Stimulated activated CD4-positive, alpha-beta T cell treated with anti-CD3 and anti-CD28 coated beads, Interleukin-1b, Interleukin-23, amount 100 ng/mL, for 48 hours (primary cell): ENCODE results near the gene SLC22A16.
"Not testable (repeated sequence)": the region's sequence is repeated elsewhere in the genome, so short reads cannot be mapped to it uniquely, and the experiment has no call there.

ENCODE experiments used
- DNase-seq: peaks from one replicate; pipeline ENCODE4 v3.0.0-alpha.2; 2020

Gene SLC22A16, protein sequence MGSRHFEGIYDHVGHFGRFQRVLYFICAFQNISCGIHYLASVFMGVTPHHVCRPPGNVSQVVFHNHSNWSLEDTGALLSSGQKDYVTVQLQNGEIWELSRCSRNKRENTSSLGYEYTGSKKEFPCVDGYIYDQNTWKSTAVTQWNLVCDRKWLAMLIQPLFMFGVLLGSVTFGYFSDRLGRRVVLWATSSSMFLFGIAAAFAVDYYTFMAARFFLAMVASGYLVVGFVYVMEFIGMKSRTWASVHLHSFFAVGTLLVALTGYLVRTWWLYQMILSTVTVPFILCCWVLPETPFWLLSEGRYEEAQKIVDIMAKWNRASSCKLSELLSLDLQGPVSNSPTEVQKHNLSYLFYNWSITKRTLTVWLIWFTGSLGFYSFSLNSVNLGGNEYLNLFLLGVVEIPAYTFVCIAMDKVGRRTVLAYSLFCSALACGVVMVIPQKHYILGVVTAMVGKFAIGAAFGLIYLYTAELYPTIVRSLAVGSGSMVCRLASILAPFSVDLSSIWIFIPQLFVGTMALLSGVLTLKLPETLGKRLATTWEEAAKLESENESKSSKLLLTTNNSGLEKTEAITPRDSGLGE

DNA sequence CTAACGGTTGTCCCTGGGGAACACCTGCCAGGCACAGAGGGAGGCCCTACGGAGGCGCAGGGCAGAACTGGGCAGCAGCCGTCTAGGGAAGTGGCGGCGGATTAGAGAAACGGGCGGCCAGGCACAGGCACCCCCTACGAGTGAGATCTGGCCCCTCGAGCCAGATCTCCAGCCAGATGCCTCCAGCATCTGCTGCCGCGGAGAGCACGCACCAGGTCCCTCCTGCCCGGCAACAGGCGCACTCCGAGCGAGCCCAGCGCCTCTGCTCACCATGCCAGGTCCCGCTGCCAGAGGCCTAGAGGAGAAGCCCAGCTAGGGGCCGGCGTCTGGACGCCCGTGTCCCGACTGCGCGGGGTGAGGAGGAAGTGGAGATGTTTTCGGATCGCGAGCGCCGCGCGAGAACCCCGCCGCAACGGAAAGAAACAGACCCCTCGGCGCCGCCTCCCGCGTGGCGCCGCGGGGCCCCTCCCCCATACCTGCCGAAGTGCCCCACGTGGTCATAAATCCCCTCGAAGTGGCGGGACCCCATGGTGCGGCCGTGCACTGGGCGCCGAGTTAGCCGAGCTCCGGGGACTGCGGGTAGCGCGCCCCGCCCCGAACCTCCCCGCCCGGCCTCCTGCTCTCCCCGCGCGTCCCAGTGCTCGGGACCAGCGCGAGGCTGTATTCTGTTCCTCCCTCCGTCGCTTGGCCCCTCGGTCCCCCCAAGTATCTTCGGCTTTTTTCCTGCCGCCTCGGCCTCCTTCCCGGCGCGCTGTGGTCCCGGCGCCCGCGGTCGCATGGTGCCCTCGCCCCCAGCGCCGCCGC, at the start of gene SLC22A16:
TSS of gene SLC22A16 (minus strand) at position 568 of the 804 bp plus-strand sequence. CDS start at position 529, 39 bp downstream.
- no peak for DNase-seq

DNA sequence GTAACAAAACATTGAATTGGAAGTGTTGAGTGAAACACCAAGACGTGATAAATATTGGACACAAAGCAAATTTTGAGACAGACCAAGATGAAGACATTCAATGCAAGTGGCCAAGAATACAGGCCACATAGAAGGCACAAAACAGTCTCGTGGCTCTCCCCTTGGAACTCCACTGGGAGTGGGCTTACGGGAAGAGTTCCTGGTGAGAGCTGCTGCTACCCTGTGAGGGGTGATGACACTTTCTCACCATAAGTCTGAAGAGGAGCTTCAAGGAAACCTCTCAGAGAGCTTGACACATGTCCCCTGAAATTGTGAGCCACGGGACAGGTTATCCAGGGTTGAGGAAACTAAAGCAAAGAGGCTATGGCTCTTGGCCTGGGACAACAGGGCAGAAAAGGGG, 48.6 kb upstream of the SLC22A16 start:
- DNase-seq: no peak

GRCh38 chr6:110524305-110524704, 47.9 kb upstream of the SLC22A16 start:
- DNase-seq: no peak

DNA sequence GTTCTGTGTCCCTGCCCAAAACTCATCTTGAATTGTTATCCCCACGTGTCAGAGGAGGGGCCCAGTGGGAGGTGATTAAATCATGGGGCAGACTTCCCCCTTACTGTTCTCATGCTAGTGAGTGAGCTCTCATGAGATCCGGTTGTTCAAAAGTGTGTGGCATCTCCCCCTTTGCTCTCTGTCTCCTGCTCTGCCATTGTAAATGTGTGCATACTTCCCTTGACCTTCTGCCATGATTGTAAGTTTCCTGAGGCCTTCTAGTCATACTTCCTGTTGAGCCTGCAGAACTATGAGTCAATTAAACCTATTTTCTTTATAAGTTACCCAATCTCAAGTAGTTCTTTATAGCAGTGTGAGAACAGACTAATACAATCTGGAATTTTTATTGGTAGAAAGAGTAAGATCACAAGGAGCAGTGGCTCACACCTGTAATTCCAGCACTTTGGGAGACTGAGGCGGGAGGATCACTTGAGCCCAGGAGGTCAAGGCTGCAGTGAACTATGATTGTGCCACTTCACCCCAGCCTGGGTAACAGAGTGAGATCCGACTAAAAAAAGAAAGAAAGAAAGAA, 47.1 kb upstream of the SLC22A16 start:
- DNase-seq: no peak

DNA sequence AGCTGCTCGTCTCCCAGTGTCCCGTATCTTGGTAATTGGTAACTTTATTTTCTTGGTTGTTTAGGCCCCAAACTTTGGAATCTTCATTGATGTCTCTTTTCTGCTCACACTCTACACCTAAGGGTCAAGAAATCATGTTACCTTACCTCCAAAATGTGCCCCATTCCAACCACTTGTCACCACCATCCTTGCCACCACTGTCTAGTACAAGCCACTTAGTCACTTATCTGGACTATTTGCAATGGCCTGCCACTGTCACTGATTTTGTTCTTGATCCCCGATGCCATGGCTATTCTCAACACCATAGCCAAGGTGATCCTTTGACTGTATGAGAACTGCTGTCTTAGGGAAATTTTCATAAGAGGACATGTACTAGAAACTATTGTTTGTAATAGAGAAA, 46.0 kb upstream of the SLC22A16 start:
- no peak for DNase-seq

GRCh38 chr6:110520992-110521543, 44.7 kb upstream of the SLC22A16 start:
- no peak for DNase-seq

DNA sequence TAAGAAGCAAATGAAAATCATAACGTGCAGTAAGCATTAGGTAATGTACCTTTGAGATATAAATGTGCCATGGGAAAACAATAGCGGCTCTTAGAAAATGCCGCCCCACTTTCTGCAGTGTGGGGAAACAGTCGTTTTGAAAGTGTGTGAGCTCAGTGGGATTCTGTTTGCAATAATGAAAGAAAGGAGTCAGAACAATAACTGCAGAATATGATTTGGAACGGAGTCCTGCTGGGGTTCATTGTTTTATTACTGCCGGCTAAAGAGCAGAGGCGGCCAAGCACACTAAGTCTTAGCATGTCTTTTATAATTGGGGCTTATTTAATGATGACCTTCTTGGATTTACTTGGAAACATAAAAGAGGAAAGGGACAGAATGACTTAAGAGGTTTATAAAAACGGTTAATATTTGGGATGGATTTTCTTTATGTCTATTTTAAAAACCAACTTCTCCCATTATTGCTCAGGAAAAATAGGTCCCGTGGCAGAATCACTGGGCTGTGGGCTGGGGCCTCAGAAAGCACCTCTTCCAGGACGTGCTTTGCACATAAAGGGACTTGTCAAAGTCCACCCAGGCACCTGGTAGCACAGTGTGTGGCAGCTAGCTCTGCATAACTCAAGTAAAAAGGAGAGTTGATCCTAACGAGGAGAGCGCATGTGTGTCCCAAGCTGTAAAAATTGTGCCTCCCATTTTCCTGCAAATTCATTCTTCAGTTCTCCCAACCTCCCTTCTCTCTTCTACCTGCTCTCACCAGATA, 44.0 kb upstream of the SLC22A16 start:
- DNase-seq: no peak

GRCh38 chr6:110517601-110518281, 41.3 kb upstream of the SLC22A16 start:
- no peak for DNase-seq

- no peak for DNase-seq
Observed at GRCh38 chr6:110517034-110517433, 40.6 kb upstream of the SLC22A16 start.

DNA sequence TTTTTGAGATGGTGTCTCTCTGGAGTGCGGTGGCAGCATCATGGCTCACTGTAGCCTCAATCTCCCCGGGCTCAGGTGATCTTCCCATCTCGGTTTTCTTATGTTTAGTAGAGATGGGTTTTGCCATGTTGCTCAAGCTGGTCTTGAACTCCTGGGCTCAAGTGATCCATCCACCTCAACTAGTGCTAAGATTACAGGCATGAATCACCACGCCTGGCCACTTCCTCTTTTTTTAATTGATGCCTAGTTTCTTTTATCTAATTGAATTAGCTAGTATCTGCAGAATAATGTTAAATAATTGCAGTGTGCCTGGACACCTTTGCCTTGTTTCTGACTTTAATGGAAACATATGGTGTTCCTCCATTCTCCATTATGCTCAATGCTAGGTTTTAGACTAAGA, 38.4 kb upstream of the SLC22A16 start:
- no peak for DNase-seq

DNA sequence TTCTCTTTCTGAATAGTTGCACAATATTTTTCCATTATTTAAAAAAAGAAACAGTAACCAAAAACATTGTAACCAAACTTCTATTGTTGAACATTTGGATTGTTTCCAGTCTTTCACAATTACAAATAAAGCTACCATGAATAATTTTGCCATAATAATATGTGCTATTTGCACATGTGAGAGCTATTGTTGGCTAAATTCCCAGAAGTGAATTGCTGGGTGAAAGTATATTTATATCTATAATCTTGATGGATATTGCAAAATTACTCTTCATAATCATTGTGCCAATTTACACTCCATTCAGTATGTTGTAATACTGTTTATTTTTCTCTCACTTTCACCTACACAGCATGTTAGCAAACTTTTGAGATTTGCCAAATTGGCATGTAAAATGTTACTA, 36.6 kb upstream of the SLC22A16 start:
- DNase-seq: no peak

DNA sequence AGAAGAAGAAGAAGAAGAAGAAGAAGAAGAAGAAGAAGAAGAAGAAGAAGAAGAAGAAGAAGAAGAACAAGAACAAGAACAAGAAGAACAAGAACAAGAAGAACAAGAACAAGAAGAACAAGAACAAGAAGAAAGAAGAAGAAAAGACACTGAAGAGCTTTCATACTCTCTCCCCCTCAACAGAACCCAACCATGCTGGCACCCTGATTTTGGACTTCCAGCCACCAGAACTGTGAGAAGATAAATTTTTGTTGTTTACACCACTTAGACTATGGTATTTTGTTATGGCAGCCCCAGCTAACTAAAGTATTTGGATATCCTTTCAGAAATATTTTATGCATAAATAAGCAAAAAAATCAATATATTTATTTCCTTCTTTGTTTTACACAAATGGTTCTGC, 36.1 kb upstream of the SLC22A16 start:
- DNase-seq: not testable (repeated sequence)

- DNase-seq: no peak
Observed at GRCh38 chr6:110511401-110511800, 35.0 kb upstream of the SLC22A16 start.

DNA sequence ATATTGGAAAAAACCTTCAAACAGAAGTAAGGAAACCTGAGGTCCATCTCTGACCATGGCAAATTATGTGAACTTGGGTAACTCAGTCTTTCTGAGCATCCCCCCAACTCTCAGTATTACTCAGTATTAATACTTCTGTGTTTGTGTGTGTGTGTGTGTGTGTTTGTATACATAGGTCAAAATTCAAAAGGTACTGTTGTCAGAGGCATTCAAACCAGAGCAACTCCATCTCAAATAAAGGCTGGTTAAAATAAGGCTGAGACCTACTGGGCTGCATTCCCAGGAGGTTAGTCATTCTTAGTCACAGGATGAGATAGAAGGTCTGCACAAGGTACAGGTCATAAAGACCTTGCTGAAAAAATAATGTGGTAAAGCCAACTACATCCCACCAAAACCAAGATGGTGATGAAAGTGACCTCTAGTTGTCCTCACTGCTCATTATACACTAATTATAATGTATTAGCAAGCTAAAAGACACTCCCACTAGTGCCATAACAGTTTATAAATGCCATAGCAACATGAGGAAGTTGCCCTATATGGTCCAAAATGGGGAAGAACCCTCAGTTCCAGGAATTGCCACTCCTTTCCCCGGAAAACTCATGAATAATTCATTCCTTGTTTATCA, 33.3 kb upstream of the SLC22A16 start:
- no peak for DNase-seq

- DNase-seq: not testable (repeated sequence)
Observed at GRCh38 chr6:110504891-110505290, 28.5 kb upstream of the SLC22A16 start.

GRCh38 chr6:110495949-110496348, 19.5 kb upstream of the SLC22A16 start:
- DNase-seq: no peak

DNA sequence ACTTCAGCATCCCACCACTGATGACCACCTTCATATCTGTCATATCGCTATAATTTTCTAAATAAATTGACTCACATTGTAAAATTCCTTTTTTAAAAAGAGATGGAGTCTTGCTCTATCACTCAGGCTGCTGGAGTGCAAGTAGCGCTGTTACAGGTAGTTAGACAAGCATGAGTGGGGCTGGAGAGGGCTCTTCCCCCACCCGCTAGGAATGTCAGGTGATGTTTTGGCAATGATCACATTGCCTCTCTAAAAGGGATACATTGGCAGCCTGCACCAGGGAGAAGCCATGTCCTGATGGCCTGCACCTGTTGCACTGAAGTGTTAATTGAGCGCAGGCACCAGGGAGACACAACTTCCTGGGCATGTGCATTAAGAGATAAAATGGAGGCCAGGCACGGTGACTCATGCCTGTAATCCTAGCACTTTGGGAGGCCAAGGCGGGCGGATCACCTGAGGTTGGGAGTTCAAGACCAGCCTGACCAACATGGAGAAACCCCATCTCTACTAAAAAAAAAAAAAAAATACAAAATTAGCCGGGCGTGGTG, 16.9 kb upstream of the SLC22A16 start:
- DNase-seq: no peak

- DNase-seq: no peak
Observed at GRCh38 chr6:110492584-110492983, 16.2 kb upstream of the SLC22A16 start.

- no peak for DNase-seq
Observed at GRCh38 chr6:110491644-110492317, 15.4 kb upstream of the SLC22A16 start.

DNA sequence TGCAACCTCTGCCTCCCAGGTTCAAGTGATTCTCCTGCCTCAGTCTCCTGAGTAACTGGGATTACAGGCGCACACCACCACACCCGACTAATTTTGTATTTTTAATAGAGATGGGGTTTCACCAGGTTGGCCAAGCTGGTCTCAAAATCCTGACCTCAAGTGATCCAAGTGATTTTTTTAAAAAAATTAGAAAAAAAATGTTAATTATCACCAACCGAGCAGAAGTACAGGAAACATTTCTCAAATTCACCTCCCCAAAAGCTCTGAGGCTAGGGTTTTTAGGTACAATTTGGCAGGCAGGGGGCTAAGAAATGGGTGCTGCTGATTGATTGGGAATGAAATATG, 14.9 kb upstream of the SLC22A16 start:
- DNase-seq: no peak
